GM13976 (cell line): Measurements from ENCODE around the gene HS1BP3.

ENCODE experiments used
- DNase-seq: peaks from one replicate; pipeline ENCODE4 v3.0.0; 2012; ENCODE audit warnings: low spot score
- in situ Hi-C: fragments of 300-500 bp; cut with MboI; formaldehyde crosslinking; loops from one replicate; pipeline ENCODE4 v1.12.0; 2022; ENCODE audit warnings: low sequenced_read_pairs, mixed read lengths, inconsistent platforms; ENCODE audit not compliant: unreplicated experiment
- TF ChIP-seq, protein P1 (sequence below): IDR thresholded peaks from 2 replicates; pipeline ENCODE4 v1.5.1; 2012; ENCODE audit warnings: borderline replicate concordance, mild to moderate bottlenecking; ENCODE audit not compliant: insufficient read depth; ENCODE audit errors: extremely low read depth, missing control alignments, control extremely low read depth

The HS1BP3 gene

GRCh38 chr2:20615466-20616241 lies 35.2 kb downstream of the HS1BP3 start:
- in situ Hi-C loops, result no loop called here

GRCh38 chr2:20615068-20615465 lies 35.8 kb downstream of the HS1BP3 start:
- TF ChIP-seq, protein P1, sequence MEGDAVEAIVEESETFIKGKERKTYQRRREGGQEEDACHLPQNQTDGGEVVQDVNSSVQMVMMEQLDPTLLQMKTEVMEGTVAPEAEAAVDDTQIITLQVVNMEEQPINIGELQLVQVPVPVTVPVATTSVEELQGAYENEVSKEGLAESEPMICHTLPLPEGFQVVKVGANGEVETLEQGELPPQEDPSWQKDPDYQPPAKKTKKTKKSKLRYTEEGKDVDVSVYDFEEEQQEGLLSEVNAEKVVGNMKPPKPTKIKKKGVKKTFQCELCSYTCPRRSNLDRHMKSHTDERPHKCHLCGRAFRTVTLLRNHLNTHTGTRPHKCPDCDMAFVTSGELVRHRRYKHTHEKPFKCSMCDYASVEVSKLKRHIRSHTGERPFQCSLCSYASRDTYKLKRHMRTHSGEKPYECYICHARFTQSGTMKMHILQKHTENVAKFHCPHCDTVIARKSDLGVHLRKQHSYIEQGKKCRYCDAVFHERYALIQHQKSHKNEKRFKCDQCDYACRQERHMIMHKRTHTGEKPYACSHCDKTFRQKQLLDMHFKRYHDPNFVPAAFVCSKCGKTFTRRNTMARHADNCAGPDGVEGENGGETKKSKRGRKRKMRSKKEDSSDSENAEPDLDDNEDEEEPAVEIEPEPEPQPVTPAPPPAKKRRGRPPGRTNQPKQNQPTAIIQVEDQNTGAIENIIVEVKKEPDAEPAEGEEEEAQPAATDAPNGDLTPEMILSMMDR, result no peak
- in situ Hi-C loops, result no loop called here
- DNase-seq, result no peak

More at GRCh38 chr2:20615466-20616241, 35.2 kb downstream of the HS1BP3 start:
- TF ChIP-seq, protein P1, result no peak
- DNase-seq, result no peak

GRCh38 chr2:20614201-20615067 lies 36.5 kb downstream of the HS1BP3 start:
- in situ Hi-C loops, result no loop called here
- DNase-seq, result no peak
- TF ChIP-seq, protein P1, result no peak

GRCh38 chr2:20612925-20613916 lies 37.7 kb downstream of the HS1BP3 start:
- no peak for DNase-seq
- TF ChIP-seq, protein P1, result no peak
- in situ Hi-C loops, result no loop called here

DNA sequence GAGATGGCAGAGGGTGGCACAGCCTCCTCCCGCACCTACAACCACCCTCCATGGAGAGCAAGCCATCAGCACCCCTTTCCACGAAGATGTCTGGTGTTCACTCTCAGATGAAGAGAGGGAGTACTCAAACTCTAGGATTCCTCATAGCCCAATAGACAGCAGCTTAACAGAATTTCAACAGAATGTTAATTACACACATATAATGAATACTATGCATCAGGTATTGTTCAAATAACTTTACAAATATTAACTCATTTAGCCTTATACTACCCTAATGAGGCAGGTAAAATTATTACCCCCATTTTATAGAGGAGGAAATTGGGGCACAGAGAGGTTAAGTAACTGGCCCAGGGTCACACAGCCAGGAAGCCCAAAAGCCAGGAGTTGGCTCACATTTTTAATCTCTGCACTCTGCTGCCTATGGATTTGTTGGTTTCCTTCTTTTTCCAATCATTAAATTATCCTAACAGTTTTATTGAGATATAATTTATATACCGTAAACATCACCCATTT lies 39.0 kb downstream of the HS1BP3 start:
- no peak for DNase-seq
- TF ChIP-seq, protein P1, result no peak
- in situ Hi-C loops, result no loop called here
